HepG2 (cell line): ENCODE measurements around the gene NGF. TPM values are rescaled to one million over a fixed set of nuclear protein-coding genes. Genes with fewer than 3 reads are reported as not detected.

ENCODE experiments used
- FOSL1 ChIP-seq: sonication (generic); formaldehyde crosslinking; IDR thresholded peaks from 2 replicates; pipeline ENCODE4 v1.9.0; 2021; ENCODE audit warnings: missing genetic modification reagents, borderline replicate concordance
- GFI1 ChIP-seq: sonication (generic); formaldehyde crosslinking; IDR thresholded peaks from 2 replicates; pipeline ENCODE4 v1.5.0; 2020; ENCODE audit warnings: missing genetic modification reagents, mild to moderate bottlenecking, borderline replicate concordance
- KMT2A ChIP-seq: sonication (generic); formaldehyde crosslinking; IDR thresholded peaks from 2 replicates; pipeline ENCODE4 v1.4.0; 2020; ENCODE audit warnings: missing genetic modification reagents
- RBFOX2 ChIP-seq: fragments of 200-400 bp; formaldehyde crosslinking; IDR thresholded peaks from 2 replicates; pipeline ENCODE4 v1.6.1; 2017; ENCODE audit warnings: low read depth, mild to moderate bottlenecking, low read length
- TBL1XR1 ChIP-seq: fragments of 150-350 bp; IDR thresholded peaks from 2 replicates; pipeline ENCODE4 v1.6.1; 2014; ENCODE audit warnings: borderline replicate concordance, low read length; ENCODE audit not compliant: partially characterized antibody
- TOPORS ChIP-seq: sonication (generic); formaldehyde crosslinking; IDR thresholded peaks from 2 replicates; pipeline ENCODE4 v1.8.0; 2023; ENCODE audit warnings: mild to moderate bottlenecking, missing genetic modification reagents
- ZFP90 ChIP-seq: sonication (generic); formaldehyde crosslinking; IDR thresholded peaks from 2 replicates; pipeline ENCODE4 v1.8.0; 2022; ENCODE audit warnings: missing genetic modification reagents, mild to moderate bottlenecking, inconsistent platforms, borderline replicate concordance
- polyA plus RNA-seq, 8 experiments: library from polyadenylated mRNA; depleted of rRNA in 3 of 8; stranded (reverse) in 7 of 8; unstranded in 1 of 8; fragments of >200 nt; fragmentation: Illumina TruSeq in 4 of 8; extraction: Trizol in 4 of 8; gene quantifications; 2 replicates each; pipeline versions ENCODE4 v1.2.1 to v1.2.3, GENCODE V29; 2011 to 2016; ENCODE audit warnings: low read depth in 4 of 8, missing spikeins in 1 of 8, mixed read lengths in 1 of 8; ENCODE audit not compliant: insufficient read depth in 1 of 8
- total RNA-seq, 5 experiments: library from RNA; depleted of rRNA; stranded (reverse); fragments of >200 nt; fragmentation: Illumina TruSeq; extraction: Trizol; gene quantifications; 2 replicates each; pipeline ENCODE4 v1.2.3, GENCODE V29; 2016; ENCODE audit warnings: low read depth in 1 of 5
- TF ChIP-seq, protein P1 (sequence below), 2 experiments: sonication (generic) in 1 of 2; formaldehyde crosslinking in 1 of 2; IDR thresholded peaks; 2 replicates each; pipeline versions ENCODE4 v1.6.1 to v1.9.0; 2014 to 2022; ENCODE audit warnings: antibody characterized with exemption in 1 of 2, borderline replicate concordance in 1 of 2, inconsistent platforms in 1 of 2, low read depth in 1 of 2, missing genetic modification reagents in 1 of 2

NGF gene
- total and polyA plus RNA-seq, 2 of the 13 experiments (the other 11 are each of a cell fraction or from before 2014, with no cell fraction given), result not detected

DNA sequence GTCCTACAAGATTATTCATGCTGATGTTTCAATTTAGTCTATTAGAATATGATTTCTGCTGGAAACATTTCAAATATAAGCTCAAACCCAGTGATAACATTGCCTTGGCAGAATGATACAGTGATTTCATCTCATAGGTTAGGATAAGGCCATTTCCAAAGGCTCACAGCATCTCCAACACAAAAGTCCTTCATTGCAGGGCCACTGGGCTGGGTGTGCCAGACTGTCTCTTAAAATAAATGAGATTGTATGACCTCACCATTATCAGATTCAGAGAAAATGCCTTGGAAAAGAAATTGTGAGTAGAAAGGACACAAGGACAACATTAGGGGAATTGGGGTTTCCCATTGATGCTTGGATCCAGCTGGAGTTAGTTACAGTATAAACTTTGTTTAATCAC is 30.4 kb downstream of the NGF start (continued):
- TF ChIP-seq, protein P1, sequence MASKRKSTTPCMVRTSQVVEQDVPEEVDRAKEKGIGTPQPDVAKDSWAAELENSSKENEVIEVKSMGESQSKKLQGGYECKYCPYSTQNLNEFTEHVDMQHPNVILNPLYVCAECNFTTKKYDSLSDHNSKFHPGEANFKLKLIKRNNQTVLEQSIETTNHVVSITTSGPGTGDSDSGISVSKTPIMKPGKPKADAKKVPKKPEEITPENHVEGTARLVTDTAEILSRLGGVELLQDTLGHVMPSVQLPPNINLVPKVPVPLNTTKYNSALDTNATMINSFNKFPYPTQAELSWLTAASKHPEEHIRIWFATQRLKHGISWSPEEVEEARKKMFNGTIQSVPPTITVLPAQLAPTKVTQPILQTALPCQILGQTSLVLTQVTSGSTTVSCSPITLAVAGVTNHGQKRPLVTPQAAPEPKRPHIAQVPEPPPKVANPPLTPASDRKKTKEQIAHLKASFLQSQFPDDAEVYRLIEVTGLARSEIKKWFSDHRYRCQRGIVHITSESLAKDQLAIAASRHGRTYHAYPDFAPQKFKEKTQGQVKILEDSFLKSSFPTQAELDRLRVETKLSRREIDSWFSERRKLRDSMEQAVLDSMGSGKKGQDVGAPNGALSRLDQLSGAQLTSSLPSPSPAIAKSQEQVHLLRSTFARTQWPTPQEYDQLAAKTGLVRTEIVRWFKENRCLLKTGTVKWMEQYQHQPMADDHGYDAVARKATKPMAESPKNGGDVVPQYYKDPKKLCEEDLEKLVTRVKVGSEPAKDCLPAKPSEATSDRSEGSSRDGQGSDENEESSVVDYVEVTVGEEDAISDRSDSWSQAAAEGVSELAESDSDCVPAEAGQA (IDR thresholded peaks at IDR 0.05; ENCODE audit: low read depth), result no peak
- TF ChIP-seq, protein P1 (CRISPR knock-in tag; IDR thresholded peaks at IDR 0.05; ENCODE audit: borderline replicate concordance), result no peak
- TF ChIP-seq KMT2A (CRISPR knock-in tag) (no peak), RBFOX2 (no peak), FOSL1 (CRISPR knock-in tag) (no peak), TOPORS (CRISPR knock-in tag) (no peak), GFI1 (CRISPR knock-in tag) (no peak), TBL1XR1 (no peak), ZFP90 (CRISPR knock-in tag) (no peak)
